GM23338 (cell line): Measurements from ENCODE around the gene PIK3C3.

ENCODE experiments used
- CREB1 ChIP-seq: fragments of 250-450 bp; sonication (Bioruptor Pico); IDR thresholded peaks from 2 replicates; pipeline ENCODE4 v1.5.0; 2020; ENCODE audit warnings: low read depth, mild to moderate bottlenecking, moderate library complexity
- EZH2 ChIP-seq: fragments of 200-600 bp; sonication (generic); IDR thresholded peaks from one replicate; pipeline ENCODE4 v1.8.0; 2017; ENCODE audit warnings: antibody characterized with exemption, mild to moderate bottlenecking, low read depth; ENCODE audit not compliant: unreplicated experiment
- EZH2phosphoT487 ChIP-seq: fragments of 200-600 bp; sonication (generic); IDR thresholded peaks from one replicate; pipeline ENCODE4 v1.8.1; 2018; ENCODE audit warnings: antibody characterized with exemption; ENCODE audit not compliant: unreplicated experiment
- JUNB ChIP-seq: IDR thresholded peaks from one replicate; pipeline ENCODE4 v1.6.1; 2016; ENCODE audit warnings: antibody characterized with exemption; ENCODE audit not compliant: unreplicated experiment
- NANOG ChIP-seq: IDR thresholded peaks from 2 replicates; pipeline ENCODE4 v1.6.1; 2016; ENCODE audit warnings: antibody characterized with exemption, borderline replicate concordance
- POLR2AphosphoS5 ChIP-seq: IDR thresholded peaks from 2 replicates; pipeline ENCODE4 v1.6.1; 2016; ENCODE audit warnings: antibody characterized with exemption, low read depth
- STAT1 ChIP-seq: IDR thresholded peaks from one replicate; pipeline ENCODE4 v1.6.1; 2016; ENCODE audit warnings: antibody characterized with exemption; ENCODE audit not compliant: unreplicated experiment
- ZNF114 ChIP-seq: fragments of 250-450 bp; sonication (Bioruptor Pico); IDR thresholded peaks from 2 replicates; pipeline ENCODE4 v1.5.0; 2020; ENCODE audit warnings: mild to moderate bottlenecking, moderate library complexity
- ZNF331 ChIP-seq: fragments of 250-450 bp; sonication (Bioruptor Pico); IDR thresholded peaks from 2 replicates; pipeline ENCODE4 v1.5.0; 2020; ENCODE audit warnings: low read depth, mild to moderate bottlenecking, moderate library complexity
- TF ChIP-seq, protein P1 (sequence below), 2 experiments: fragments of 200-600 bp in 1 of 2; sonication (generic) in 1 of 2; conservative IDR thresholded peaks; 2 replicates each; pipeline versions ENCODE4 v1.5.1 to v1.6.1; 2016 to 2017; ENCODE audit warnings: antibody characterized with exemption in 2 of 2, low read depth in 2 of 2, mild to moderate bottlenecking in 2 of 2, moderate library complexity in 1 of 2
- TF ChIP-seq, protein P2 (sequence below): IDR thresholded peaks from one replicate; pipeline ENCODE4 v1.6.1; 2018; ENCODE audit warnings: antibody characterized with exemption; ENCODE audit not compliant: unreplicated experiment
- TF ChIP-seq, protein P3 (sequence below): IDR thresholded peaks from 2 replicates; pipeline ENCODE4 v1.6.1; 2016; ENCODE audit warnings: antibody characterized with exemption

DNA sequence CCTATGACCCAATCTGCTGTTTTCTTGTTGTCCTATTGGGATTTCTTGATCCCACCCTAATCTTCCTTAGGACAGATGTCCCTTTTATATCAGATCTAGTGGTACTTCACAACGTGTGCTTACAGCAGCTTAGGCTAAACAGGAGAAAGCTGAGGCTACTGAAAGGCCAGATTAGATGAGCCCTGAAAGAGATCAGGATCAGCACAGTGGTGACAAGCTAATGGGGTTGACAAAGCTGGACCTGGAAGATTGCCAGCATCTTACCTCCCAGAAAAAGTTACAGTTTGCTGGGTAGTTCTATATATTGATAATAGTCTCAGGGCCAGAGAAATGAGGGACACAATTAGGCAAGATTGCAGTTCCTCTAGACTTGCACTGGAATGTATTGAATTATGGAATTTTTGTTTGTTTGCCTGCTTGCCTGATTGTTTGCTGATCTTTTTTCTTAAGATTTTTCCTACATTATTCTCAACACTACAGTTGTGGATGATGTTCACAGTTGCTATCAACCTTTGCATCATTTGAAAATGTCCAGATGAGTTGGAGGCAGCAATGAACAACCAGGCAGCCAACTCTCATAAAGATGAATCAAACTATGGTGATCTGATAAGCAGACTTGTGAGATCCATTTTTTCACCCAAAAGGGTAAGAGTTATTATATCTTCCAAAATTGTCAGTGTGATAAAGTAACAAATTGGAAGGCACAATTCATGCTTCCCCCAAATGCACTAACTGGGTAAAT is 49.1 kb upstream of the PIK3C3 start:
- TF ChIP-seq, protein P1, sequence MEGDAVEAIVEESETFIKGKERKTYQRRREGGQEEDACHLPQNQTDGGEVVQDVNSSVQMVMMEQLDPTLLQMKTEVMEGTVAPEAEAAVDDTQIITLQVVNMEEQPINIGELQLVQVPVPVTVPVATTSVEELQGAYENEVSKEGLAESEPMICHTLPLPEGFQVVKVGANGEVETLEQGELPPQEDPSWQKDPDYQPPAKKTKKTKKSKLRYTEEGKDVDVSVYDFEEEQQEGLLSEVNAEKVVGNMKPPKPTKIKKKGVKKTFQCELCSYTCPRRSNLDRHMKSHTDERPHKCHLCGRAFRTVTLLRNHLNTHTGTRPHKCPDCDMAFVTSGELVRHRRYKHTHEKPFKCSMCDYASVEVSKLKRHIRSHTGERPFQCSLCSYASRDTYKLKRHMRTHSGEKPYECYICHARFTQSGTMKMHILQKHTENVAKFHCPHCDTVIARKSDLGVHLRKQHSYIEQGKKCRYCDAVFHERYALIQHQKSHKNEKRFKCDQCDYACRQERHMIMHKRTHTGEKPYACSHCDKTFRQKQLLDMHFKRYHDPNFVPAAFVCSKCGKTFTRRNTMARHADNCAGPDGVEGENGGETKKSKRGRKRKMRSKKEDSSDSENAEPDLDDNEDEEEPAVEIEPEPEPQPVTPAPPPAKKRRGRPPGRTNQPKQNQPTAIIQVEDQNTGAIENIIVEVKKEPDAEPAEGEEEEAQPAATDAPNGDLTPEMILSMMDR (conservative IDR thresholded peaks at IDR 0.05; ENCODE audit: low read depth in 2 of 2) = no peak
- TF ChIP-seq EZH2 (no peak), POLR2AphosphoS5 (no peak), NANOG (no peak), ZNF114 (no peak), ZNF331 (no peak), EZH2phosphoT487 (no peak), CREB1 (no peak), STAT1 (no peak), JUNB (no peak)
- TF ChIP-seq, protein P2, sequence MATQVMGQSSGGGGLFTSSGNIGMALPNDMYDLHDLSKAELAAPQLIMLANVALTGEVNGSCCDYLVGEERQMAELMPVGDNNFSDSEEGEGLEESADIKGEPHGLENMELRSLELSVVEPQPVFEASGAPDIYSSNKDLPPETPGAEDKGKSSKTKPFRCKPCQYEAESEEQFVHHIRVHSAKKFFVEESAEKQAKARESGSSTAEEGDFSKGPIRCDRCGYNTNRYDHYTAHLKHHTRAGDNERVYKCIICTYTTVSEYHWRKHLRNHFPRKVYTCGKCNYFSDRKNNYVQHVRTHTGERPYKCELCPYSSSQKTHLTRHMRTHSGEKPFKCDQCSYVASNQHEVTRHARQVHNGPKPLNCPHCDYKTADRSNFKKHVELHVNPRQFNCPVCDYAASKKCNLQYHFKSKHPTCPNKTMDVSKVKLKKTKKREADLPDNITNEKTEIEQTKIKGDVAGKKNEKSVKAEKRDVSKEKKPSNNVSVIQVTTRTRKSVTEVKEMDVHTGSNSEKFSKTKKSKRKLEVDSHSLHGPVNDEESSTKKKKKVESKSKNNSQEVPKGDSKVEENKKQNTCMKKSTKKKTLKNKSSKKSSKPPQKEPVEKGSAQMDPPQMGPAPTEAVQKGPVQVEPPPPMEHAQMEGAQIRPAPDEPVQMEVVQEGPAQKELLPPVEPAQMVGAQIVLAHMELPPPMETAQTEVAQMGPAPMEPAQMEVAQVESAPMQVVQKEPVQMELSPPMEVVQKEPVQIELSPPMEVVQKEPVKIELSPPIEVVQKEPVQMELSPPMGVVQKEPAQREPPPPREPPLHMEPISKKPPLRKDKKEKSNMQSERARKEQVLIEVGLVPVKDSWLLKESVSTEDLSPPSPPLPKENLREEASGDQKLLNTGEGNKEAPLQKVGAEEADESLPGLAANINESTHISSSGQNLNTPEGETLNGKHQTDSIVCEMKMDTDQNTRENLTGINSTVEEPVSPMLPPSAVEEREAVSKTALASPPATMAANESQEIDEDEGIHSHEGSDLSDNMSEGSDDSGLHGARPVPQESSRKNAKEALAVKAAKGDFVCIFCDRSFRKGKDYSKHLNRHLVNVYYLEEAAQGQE = no peak
- TF ChIP-seq, protein P3, sequence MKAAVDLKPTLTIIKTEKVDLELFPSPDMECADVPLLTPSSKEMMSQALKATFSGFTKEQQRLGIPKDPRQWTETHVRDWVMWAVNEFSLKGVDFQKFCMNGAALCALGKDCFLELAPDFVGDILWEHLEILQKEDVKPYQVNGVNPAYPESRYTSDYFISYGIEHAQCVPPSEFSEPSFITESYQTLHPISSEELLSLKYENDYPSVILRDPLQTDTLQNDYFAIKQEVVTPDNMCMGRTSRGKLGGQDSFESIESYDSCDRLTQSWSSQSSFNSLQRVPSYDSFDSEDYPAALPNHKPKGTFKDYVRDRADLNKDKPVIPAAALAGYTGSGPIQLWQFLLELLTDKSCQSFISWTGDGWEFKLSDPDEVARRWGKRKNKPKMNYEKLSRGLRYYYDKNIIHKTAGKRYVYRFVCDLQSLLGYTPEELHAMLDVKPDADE = no peak
